DMS114 treated with DMSO at 0.1 percent for 48 hours (cell line): ENCODE results near the gene PRB2.
"Not testable (repeated sequence)": the region's sequence is repeated elsewhere in the genome, so short reads cannot be mapped to it uniquely, and the experiment has no call there.

Source experiments
- DNase-seq: peaks from one replicate; lab custom pipeline; 2025; ENCODE audit not compliant: unreplicated experiment; lab: John Stamatoyannopoulos, UW

PRB2 gene

GRCh38 chr12:11395467-11395866 lies at the start of gene PRB2:
Gene PRB2, minus strand, starts transcription at chr12:11395567. Its CDS starts 38 bp downstream, at chr12:11395529.
- DNase-seq: not testable (repeated sequence)

- DNase-seq: no peak
Measured at GRCh38 chr12:11437966-11438365, 42.6 kb upstream of the PRB2 start.

GRCh38 chr12:11433664-11434063 lies 38.3 kb upstream of the PRB2 start:
- DNase-seq: no peak

- no peak for DNase-seq
Measured at GRCh38 chr12:11431486-11431885, 36.1 kb upstream of the PRB2 start.

GRCh38 chr12:11427341-11427740 lies 32.0 kb upstream of the PRB2 start:
- DNase-seq: no peak

- no peak for DNase-seq
Measured at GRCh38 chr12:11412731-11413130, 17.4 kb upstream of the PRB2 start.

- DNase-seq: no peak
Measured at GRCh38 chr12:11408096-11408495, 12.7 kb upstream of the PRB2 start.

GRCh38 chr12:11397366-11397765 lies 2.0 kb upstream of the PRB2 start:
- DNase-seq: no peak

GRCh38 chr12:11391456-11391855 lies 3.9 kb downstream of the PRB2 start:
- not testable (repeated sequence) for DNase-seq

GRCh38 chr12:11377420-11377819 lies 17.9 kb downstream of the PRB2 start:
- DNase-seq: not testable (repeated sequence)

GRCh38 chr12:11361151-11361550 lies 34.2 kb downstream of the PRB2 start:
- DNase-seq: no peak

- DNase-seq: not testable (repeated sequence)
Measured at GRCh38 chr12:11360205-11360883, 35.0 kb downstream of the PRB2 start.

GRCh38 chr12:11351736-11352135 lies 43.6 kb downstream of the PRB2 start:
- not testable (repeated sequence) for DNase-seq

- DNase-seq: no peak
Measured at GRCh38 chr12:11348439-11348838, 46.9 kb downstream of the PRB2 start.

- DNase-seq: no peak
Measured at GRCh38 chr12:11347810-11348209, 47.6 kb downstream of the PRB2 start.

- no peak for DNase-seq
Measured at GRCh38 chr12:11344500-11344899, 50.9 kb downstream of the PRB2 start.
